HG03039 (cell line): ENCODE measurements around the gene SLC16A9.
A peak's percentile ranks its signal among the peaks of the same experiment; 100 is the strongest.
"Not testable (repeated sequence)": the region's sequence is repeated elsewhere in the genome, so short reads cannot be mapped to it uniquely, and the experiment has no call there.

Experiments used
- ATAC-seq: cut with Tn5 transposase; IDR thresholded peaks from one replicate; pipeline ENCODE4 v1.9.1; 2021; ENCODE audit warnings: mild to moderate bottlenecking, moderate library complexity; ENCODE audit not compliant: unreplicated experiment

The SLC16A9 gene

GRCh38 chr10:59709395-59710125 is at the start of gene SLC16A9:
Gene SLC16A9, minus strand, starts transcription at chr10:59709850. Its CDS starts 25,559 bp downstream, at chr10:59684291.
- peak; percentile 85 for ATAC-seq

- no peak for ATAC-seq
Measured at GRCh38 chr10:59757966-59758365, 48.3 kb upstream of the SLC16A9 start.

- no peak for ATAC-seq
Measured at GRCh38 chr10:59754951-59755350, 45.3 kb upstream of the SLC16A9 start.

- no peak for ATAC-seq
Measured at GRCh38 chr10:59753267-59753666, 43.6 kb upstream of the SLC16A9 start, which contains the start of gene MRLN. Gene MRLN, minus strand, starts transcription at chr10:59753455.

- no peak for ATAC-seq
Measured at GRCh38 chr10:59752278-59752940, 42.8 kb upstream of the SLC16A9 start.

- ATAC-seq: no peak
Measured at GRCh38 chr10:59750155-59750945, 40.7 kb upstream of the SLC16A9 start.

GRCh38 chr10:59748834-59749233 is 39.2 kb upstream of the SLC16A9 start:
- peak; percentile 67 for ATAC-seq

- ATAC-seq: no peak
Measured at GRCh38 chr10:59745163-59745650, 35.6 kb upstream of the SLC16A9 start.

- ATAC-seq: not testable (repeated sequence)
Measured at GRCh38 chr10:59744762-59745161, 35.1 kb upstream of the SLC16A9 start.

- ATAC-seq: not testable (repeated sequence)
Measured at GRCh38 chr10:59744156-59744555, 34.5 kb upstream of the SLC16A9 start.

GRCh38 chr10:59741583-59741982 is 31.9 kb upstream of the SLC16A9 start:
- ATAC-seq: no peak

- no peak for ATAC-seq
Measured at GRCh38 chr10:59741048-59741447, 31.4 kb upstream of the SLC16A9 start.

GRCh38 chr10:59736749-59737148 is 27.1 kb upstream of the SLC16A9 start:
- ATAC-seq: no peak

- ATAC-seq: no peak
Measured at GRCh38 chr10:59735296-59735695, 25.6 kb upstream of the SLC16A9 start.

GRCh38 chr10:59734014-59734462 is 24.4 kb upstream of the SLC16A9 start:
- no peak for ATAC-seq

GRCh38 chr10:59733321-59734013 is 23.8 kb upstream of the SLC16A9 start:
- ATAC-seq: not testable (repeated sequence)

GRCh38 chr10:59732849-59733248 is 23.2 kb upstream of the SLC16A9 start:
- ATAC-seq: not testable (repeated sequence)

- ATAC-seq: not testable (repeated sequence)
Measured at GRCh38 chr10:59729167-59729566, 19.5 kb upstream of the SLC16A9 start.

- ATAC-seq: no peak
Measured at GRCh38 chr10:59724098-59724938, 14.7 kb upstream of the SLC16A9 start.

GRCh38 chr10:59720377-59720776 is 10.7 kb upstream of the SLC16A9 start:
- ATAC-seq: no peak
